ENCODE results near the gene PAQR6.

PAQR6 gene

GRCh38 chr1:156262461-156263287 is 14.8 kb upstream of the PAQR6 start:
- DNase-seq: no peak

GRCh38 chr1:156260896-156261295 is 13.0 kb upstream of the PAQR6 start:
- no peak for DNase-seq

DNA sequence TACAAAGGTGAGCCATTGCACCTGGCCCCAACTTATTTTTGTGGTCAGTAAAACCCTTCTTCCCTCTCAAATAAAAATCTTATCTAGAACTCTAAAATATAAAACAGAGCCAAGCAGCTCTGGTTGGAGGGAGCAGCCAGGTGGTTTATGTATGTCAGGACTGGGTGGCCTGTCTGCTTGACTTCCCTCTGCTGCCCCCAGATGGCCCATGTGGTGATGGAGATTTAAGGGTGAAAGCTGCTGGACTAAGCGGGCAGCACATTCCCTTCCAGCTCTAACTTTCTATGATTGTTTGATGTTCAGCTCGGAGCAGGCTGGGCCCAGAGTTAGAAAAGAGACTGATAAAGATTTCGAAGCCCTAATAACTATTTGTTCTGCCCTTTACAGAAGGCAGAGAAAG is 11.9 kb upstream of the PAQR6 start:
- no peak for DNase-seq

DNA sequence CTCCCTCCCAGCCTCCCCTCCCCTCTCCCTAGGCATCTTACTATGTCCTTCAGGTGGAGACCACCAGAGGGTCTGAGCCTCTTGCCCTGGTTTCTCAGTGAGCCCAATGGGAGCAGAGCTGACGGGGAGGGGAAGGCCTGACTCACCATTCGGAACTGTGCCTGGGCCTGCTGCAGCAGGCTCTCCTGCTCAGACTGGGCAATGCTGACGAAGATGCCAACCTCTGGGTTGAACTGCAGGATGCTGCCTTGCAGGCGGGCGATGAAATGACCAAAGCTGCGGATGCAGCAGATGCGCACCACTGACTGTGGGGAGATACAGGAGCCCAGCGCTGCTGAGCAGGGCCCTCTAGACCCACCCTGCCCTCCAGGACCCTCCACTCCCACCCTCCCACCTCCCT is 11.0 kb upstream of the PAQR6 start:
- no peak for DNase-seq

- no peak for DNase-seq
These were observed 9.9 kb upstream of the PAQR6 start for GRCh38 chr1:156257711-156258110.

GRCh38 chr1:156253634-156254033 is 5.8 kb upstream of the PAQR6 start:
- no peak for DNase-seq

- DNase-seq: no peak
These were observed 3.7 kb upstream of the PAQR6 start for GRCh38 chr1:156251527-156251926.

DNA sequence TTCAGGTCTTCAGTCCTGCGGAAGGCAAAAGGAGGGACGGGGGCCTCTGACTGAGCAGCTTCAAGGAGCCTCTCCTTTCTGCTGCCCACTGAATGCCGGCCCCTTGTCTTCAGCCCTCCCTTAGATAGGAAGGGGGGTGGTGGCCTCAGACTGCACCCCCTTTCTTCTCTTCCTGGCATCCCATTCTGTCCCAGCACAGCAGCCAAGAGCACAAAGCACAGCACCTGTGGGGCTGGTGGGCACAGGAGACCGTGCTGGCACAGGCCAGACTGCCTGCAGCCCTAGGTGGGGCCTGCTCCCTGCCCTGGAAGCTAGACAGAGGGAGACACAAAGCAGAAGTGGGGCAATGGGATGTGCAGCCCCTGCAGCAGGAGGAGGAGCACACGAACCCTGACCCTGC is 1.7 kb upstream of the PAQR6 start:
- no peak for DNase-seq

DNA sequence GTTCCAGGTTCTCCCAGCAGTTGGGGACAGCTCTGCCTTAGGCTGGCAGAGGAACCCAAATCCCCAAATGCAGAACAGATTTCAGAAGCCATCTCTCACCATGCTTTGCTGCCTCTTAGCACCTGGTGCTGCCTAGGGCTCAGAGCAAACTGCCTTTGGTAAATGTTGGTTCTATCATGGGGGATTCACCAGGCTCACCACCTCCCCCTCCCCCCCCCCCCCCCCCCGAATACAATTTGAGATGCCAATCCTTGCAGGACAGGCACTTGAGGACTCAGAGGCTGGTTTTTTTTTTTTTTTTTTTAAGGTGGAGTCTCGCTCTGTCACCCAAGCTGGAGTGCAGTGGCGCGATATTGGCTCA is 447 bp upstream of the PAQR6 start:
- no peak for DNase-seq

GRCh38 chr1:156246781-156247459 is 936 bp downstream of the PAQR6 start:
- DNase-seq: no peak

DNA sequence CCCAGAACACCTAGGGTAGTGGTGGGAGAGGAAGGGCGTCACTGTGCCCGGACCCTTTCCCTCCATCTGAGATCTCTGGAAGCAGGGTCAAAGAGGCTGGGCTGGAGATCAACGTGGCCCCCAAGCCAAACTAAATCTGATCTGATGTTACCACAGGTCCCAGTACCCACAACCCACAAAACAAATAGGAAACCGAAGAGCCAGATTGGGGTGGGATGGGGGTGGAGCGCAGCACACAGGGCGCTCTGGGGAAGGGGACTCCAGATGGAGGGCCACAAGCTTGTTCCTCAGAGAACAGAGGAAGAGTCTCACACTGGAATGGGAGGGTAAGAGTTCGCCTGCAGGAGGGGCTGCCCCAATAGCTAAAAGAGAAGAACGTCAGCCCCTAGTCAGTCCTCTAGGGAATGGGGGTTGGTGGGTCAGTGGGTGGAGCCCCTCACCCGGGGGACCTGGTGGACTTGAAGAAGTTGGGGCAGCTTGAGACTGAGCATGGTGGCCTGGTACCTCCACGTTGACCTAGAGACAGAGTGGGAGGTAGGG is 1.5 kb downstream of the PAQR6 start:
- DNase-seq: no peak

DNA sequence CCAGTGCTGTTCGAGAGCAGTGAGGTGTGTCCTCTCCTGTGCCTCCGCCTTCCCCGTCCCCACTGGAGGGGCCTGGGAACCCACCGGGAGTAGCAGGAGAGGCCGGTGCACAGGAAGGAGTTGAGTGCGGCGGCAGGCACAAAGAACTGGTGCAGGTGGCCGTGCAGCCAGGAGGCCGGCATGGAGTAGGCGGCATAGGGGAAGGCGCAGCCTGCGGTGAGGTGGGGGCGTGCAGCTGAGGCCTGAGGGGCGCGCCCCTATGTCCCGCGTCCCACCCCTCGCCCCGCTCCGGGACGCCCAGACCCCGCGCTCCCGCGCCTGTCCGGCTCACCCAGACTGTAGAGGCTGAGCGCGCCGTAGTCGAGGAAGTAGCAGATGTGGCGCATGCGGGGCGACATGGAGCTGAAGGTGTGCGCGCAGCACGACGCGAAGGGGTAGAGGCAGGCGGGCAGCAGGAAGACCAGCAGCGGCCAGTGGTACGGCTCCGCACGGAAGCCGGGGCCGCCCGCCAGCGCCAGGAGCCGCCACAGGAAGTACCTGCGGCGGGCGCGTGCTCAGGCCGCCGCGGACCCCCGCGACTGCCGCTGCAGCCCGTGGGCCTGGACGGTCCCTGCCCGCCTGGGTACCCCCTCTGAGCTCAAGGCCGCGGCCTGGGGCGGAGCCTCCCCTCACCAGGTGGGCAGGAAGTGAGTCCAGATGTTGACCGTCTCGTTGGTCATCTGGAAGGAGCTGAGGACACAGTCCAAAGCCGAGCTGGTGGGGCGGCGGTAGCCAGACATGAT is 2.2 kb downstream of the PAQR6 start:
- peak; percentile 36 for DNase-seq

- no peak for DNase-seq
These were observed 3.1 kb downstream of the PAQR6 start for GRCh38 chr1:156244712-156245111.

GRCh38 chr1:156244126-156244525 is 3.7 kb downstream of the PAQR6 start:
- no peak for DNase-seq

DNA sequence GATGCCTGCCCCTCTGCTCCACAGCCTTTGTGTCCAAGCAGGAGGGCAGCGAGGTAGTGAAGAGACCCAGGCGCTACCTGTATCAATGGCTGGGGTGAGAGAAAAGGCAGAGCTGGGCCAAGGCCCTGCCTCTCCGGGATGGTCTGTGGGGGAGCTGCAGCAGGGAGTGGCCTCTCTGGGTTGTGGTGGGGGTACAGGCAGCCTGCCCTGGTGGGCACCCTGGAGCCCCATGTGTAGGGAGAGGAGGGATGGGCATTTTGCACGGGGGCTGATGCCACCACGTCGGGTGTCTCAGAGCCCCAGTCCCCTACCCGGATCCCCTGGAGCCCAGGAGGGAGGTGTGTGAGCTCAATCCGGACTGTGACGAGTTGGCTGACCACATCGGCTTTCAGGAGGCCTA is 5.1 kb downstream of the PAQR6 start:
- DNase-seq: no peak

DNA sequence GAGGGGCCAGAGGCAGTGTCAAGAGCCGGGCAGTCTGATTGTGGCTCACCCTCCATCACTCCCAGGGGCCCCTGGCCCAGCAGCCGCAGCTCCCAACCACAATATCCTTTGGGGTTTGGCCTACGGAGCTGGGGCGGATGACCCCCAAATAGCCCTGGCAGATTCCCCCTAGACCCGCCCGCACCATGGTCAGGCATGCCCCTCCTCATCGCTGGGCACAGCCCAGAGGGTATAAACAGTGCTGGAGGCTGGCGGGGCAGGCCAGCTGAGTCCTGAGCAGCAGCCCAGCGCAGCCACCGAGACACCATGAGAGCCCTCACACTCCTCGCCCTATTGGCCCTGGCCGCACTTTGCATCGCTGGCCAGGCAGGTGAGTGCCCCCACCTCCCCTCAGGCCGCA is 5.9 kb downstream of the PAQR6 start, which contains the start of gene BGLAP:
Gene BGLAP, plus strand, starts transcription at position 259 of the 400 bp plus-strand sequence. Its CDS starts 48 bp downstream, at position 307.
- DNase-seq: no peak

DNA sequence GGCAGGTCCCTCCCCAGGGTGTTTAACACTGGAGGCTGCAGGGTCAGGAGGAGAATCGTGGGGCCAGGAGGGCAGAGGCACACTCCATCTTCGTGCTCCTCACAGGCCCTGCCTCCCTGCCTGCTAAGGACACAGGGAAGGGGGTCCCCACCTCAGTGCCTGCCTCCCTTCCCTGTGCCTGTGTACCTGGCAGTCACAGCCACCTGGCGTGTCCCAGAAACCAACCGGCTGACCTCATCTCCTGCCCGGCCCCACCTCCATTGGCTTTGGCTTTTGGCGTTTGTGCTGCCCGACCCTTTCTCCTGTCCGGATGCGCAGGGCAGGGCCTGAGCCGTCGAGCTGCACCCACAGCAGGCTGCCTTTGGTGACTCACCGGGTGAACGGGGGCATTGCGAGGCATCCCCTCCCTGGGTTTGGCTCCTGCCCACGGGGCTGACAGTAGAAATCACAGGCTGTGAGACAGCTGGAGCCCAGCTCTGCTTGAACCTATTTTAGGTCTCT is 6.5 kb downstream of the PAQR6 start:
- DNase-seq: no peak

GRCh38 chr1:156238248-156238647 is 9.6 kb downstream of the PAQR6 start:
- DNase-seq: no peak

- DNase-seq: no peak
These were observed 11.7 kb downstream of the PAQR6 start for GRCh38 chr1:156236164-156236563.

DNA sequence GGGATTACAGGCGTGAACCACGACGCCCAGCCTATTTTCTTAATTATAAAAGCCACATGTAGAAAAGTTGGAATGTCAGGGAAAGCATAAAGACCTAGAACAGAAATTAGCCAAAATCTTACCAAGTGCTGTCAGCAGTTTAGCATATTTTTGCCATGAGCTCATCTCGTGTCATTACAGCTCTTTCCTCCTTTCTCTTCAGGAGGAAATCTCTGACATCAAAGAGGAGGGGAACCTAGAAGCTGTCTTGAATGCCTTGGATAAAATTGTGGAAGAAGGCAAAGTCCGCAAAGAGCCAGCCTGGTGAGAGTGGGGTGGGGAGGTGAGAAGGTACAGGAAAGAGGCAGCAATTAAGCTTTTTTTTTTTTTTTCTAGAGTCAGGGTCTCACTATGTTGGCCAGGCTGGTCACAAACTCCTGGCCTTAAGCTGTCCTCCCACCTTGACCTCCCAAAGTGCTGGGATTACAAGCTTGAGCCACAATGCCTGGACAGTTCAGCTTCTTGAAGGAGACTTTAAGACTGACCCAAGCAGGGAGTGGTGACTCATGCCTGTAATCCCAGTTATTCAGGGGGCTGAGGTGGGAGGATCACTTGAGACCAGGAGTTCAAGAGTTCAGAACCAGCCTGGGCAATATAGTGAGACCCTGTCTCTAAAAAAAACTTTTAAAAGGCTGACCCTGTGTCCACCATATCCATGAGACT is 14.3 kb downstream of the PAQR6 start:
- DNase-seq: no peak

DNA sequence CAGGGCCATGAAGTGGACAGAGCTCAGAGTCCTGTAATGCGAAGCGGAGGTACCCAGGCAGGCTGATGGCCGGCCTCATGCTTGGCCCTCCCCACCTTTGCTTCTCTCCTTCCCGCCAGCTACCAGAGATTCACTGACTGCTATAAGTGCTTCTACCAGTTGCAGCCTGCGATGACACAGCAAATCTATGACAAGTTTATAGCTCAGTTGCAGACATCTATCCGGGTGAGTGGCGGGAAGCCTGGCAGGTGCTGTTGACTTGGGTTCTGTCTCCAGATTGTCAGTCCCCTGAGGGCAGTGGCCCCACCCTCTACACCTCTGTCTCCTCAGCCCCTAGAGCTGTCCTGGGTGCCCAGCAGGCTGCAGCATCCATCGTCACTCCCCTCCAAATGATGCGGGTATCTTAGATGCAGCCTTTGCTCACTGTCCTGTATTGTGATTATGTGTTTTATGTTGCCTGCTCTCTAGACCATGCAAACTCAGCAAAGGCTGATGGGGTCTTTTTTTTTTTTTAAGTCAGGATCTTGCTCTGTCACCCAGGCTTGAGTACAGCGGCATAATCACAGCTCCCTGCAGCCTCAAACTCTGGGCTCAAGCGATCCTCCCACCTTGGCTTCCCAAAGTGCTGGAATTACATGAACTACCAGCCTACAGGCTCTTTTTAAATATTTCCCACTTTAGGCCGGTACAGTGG is 15.5 kb downstream of the PAQR6 start:
- DNase-seq: no peak

GRCh38 chr1:156230473-156230837 is 17.4 kb downstream of the PAQR6 start:
- DNase-seq: no peak

All from CD4-positive, alpha-beta T cell treated with Interleukin-10 for 1 hour (primary cell).